ENCODE results near the gene ALDH3B2.

ALDH3B2 gene

DNA sequence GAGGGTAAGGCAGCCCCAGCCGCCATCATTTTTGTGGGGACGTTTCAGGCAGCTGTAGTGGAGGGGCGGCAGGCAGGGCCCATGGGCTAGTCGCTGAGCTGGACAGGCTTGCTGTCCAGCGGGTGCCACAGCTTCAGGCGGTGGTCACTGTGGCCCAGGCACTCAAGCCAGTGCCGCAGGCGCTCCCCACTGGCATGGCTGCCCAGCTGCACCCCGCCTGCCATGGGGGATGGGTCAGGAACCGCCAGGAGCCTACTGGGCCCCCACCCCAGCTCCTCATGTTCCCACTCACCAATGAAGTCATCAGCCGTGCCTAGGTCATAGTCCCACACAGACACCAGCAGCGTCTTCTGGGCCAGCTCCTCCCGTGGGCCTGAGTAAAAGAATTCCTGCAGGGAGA is 61.7 kb downstream of the ALDH3B2 start:
- no peak for DNase-seq

Measured in CD4-positive, alpha-beta T cell treated with Interleukin-12 subunit alpha and Interleukin-12 subunit beta, for 1 hour (primary cell).